ENCODE results near the gene PAEP.
"Not testable (repeated sequence)": the region's sequence is repeated elsewhere in the genome, so short reads cannot be mapped to it uniquely, and the experiment has no call there.

PAEP gene

DNA sequence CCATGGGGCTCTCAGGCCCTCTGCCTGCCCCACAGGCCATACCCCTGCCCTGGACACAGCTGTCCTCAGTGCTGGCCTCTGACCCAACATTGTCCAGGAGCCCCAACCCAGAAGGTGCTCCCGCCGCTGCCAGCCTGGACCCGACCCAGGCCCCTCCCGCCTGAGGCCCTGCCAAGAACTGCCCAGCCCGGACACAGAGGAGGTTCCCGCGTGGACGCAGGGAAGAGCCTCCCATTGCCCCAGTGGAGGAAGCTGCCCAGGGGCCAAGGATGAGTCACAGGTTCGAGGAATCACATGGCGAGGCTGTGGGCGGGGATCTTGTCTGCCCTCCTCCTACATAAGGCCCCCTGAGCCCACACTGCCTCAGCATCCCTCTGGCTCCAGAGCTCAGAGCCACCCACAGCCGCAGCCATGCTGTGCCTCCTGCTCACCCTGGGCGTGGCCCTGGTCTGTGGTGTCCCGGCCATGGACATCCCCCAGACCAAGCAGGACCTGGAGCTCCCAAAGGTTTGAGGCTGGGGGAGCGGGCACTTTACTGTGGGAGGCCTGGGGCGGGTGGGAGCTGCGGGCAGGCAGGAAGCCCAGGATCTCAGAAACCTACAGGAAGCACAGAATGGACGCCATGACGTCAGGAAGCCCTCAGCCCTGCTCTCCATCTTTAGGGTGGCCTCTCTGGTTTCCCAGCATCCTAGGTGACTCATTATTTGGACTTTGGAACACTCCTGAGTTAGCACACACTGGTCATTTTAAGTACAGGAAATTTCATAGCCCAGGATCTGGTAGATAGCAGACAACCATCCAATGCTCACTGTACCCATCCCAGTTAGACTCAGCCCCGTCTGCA lies at the start of gene PAEP:
PAEP (plus strand) TSS at position 366 of the 844 bp plus-strand sequence.
- Histone ChIP-seq H3K27me3 (ENCODE audit: insufficient read depth, insufficient read length) (no peaks in the 10 kb centered on the region), H3K9ac (ENCODE audit: insufficient read length, low read depth) (no peak within 1 kb of the TSS), H3K9me3 (ENCODE audit: insufficient read depth, low read length) (no peaks in the 10 kb centered on the region), H3K36me3 (ENCODE audit: insufficient read depth, insufficient read length, low read length) (no peaks in the 10 kb centered on the region), H3K4me3 (ENCODE audit: insufficient read length, low read depth) (no peak within 1 kb of the TSS), H3K4me1 (ENCODE audit: insufficient read depth, insufficient read length) (peaks cover 10% of the 10 kb centered on the region)
- TF ChIP-seq YY1 (IDR thresholded peaks at IDR 0.05; ENCODE audit: insufficient read depth, insufficient read length) (no peak), ZNF274 (IDR thresholded peaks at IDR 0.05; ENCODE audit: low read depth, low read length) (no peak), SUZ12 (IDR thresholded peaks at IDR 0.05; ENCODE audit: extremely low read depth, insufficient read depth, insufficient read length) (no peak)
- no peak for DNase-seq (ENCODE audit: low read depth, low spot score)

DNA sequence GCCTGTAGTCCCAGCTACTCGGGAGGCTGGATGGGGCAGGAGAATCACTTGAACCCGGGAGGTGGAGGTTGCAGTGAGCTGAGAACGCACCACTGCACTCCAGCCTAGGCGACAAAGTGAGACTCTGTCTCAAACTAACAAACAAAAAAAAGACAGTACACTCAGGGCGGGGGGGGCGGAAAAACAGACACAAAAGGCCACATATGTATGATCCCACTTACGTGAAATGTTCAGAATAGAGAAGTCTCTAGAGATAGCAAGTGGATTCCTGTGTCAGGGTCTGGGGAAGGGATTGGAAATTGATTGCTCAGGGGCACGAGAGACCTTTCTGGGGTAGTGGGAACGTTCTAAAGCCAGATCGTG lies 49.3 kb upstream of the PAEP start:
- no peak for TF ChIP-seq SUZ12 (IDR thresholded peaks at IDR 0.05; ENCODE audit: extremely low read depth, insufficient read depth, insufficient read length)
- TF ChIP-seq ZNF274 (IDR thresholded peaks at IDR 0.05; ENCODE audit: low read depth, low read length): no peak
- TF ChIP-seq YY1 (IDR thresholded peaks at IDR 0.05; ENCODE audit: insufficient read depth, insufficient read length): no peak
- H3K9ac ChIP-seq (ENCODE audit: insufficient read length, low read depth): no peak overlapping the region
- H3K27me3 ChIP-seq (ENCODE audit: insufficient read depth, insufficient read length): no peaks in the 10 kb centered on the region
- H3K4me1 ChIP-seq (ENCODE audit: insufficient read depth, insufficient read length): no peaks in the 10 kb centered on the region
- no peaks in the 10 kb centered on the region for H3K36me3 ChIP-seq (ENCODE audit: insufficient read depth, insufficient read length, low read length)
- no peak for DNase-seq (ENCODE audit: low read depth, low spot score)
- H3K4me3 ChIP-seq (ENCODE audit: insufficient read length, low read depth): no peak overlapping the region
- no peaks in the 10 kb centered on the region for H3K9me3 ChIP-seq (ENCODE audit: insufficient read depth, low read length)

DNA sequence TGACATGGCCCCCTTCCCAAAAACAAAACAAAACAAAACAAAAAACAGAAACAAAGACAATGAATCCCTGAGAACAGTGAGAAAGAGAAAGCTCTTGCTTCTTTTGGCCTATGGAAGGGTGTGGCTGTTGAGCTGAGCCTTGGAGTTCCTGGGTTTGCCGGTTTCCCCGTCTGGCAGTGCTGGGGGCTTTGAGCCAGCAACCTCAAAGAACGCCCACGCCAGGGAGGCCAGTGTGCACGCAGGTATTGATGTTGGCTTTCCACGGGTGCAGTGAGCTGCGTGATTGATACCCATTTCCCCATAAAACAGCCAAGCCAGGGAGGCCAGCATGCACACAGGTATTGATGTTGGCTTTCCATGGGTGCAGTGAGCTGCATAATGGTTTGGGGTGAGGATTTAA lies 48.7 kb upstream of the PAEP start:
- no peak overlapping the region for H3K9ac ChIP-seq (ENCODE audit: insufficient read length, low read depth)
- H3K36me3 ChIP-seq (ENCODE audit: insufficient read depth, insufficient read length, low read length): no peaks in the 10 kb centered on the region
- no peak overlapping the region for H3K4me3 ChIP-seq (ENCODE audit: insufficient read length, low read depth)
- no peaks in the 10 kb centered on the region for H3K4me1 ChIP-seq (ENCODE audit: insufficient read depth, insufficient read length)
- no peak for DNase-seq (ENCODE audit: low read depth, low spot score)
- no peak for TF ChIP-seq ZNF274 (IDR thresholded peaks at IDR 0.05; ENCODE audit: low read depth, low read length)
- no peak for TF ChIP-seq YY1 (IDR thresholded peaks at IDR 0.05; ENCODE audit: insufficient read depth, insufficient read length)
- TF ChIP-seq SUZ12 (IDR thresholded peaks at IDR 0.05; ENCODE audit: extremely low read depth, insufficient read depth, insufficient read length): no peak
- H3K27me3 ChIP-seq (ENCODE audit: insufficient read depth, insufficient read length): no peaks in the 10 kb centered on the region
- no peaks in the 10 kb centered on the region for H3K9me3 ChIP-seq (ENCODE audit: insufficient read depth, low read length)

DNA sequence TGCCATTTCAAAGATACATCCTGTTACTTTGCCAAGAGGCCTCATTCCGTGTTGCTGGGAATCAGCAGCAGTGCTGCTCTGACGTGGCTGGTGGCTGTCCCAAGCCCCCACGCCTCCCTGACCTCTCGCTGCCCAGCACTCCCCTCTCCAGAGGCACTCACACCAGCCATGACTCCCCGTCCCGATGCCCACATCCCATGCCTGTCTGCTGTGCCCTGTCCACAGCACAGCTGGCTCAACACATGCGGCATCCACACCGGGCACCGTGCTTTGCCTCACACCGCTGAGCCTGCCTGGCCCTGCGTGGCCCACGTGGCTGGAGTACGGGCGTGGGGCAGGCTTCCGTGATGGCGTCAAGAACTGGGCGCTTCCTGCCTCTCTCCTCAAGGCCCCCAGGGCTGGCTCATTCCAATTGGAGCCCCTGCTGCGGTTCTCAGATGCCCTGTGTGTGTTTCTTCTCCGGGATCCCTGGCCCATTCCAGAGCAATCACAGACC lies 48.2 kb upstream of the PAEP start:
- no peaks in the 10 kb centered on the region for H3K27me3 ChIP-seq (ENCODE audit: insufficient read depth, insufficient read length)
- H3K36me3 ChIP-seq (ENCODE audit: insufficient read depth, insufficient read length, low read length): no peaks in the 10 kb centered on the region
- no peak overlapping the region for H3K9ac ChIP-seq (ENCODE audit: insufficient read length, low read depth)
- no peaks in the 10 kb centered on the region for H3K4me1 ChIP-seq (ENCODE audit: insufficient read depth, insufficient read length)
- H3K4me3 ChIP-seq (ENCODE audit: insufficient read length, low read depth): no peak overlapping the region
- H3K9me3 ChIP-seq (ENCODE audit: insufficient read depth, low read length): no peaks in the 10 kb centered on the region
- TF ChIP-seq SUZ12 (IDR thresholded peaks at IDR 0.05; ENCODE audit: extremely low read depth, insufficient read depth, insufficient read length): no peak
- no peak for TF ChIP-seq ZNF274 (IDR thresholded peaks at IDR 0.05; ENCODE audit: low read depth, low read length)
- TF ChIP-seq YY1 (IDR thresholded peaks at IDR 0.05; ENCODE audit: insufficient read depth, insufficient read length): no peak
- DNase-seq (ENCODE audit: low read depth, low spot score): no peak

DNA sequence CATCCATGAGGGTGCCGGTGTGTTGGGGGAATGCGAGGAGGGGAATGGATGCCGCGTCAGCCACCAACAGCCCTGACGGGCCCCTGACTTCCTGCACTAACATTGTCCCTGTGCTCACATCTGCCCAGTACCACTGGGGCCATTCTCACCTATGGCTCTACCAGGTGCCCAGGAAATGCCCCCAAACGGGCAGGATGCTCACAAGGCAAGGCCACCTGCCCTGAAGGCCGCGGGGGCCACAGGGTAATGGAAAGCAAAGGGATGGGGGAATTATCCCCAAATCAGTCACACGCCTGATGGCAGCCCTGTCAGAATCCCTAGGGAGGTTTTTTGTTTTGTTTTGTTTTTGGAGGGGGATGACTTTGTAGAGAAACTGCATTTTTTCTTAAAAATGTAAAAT lies 47.6 kb upstream of the PAEP start:
- H3K36me3 ChIP-seq (ENCODE audit: insufficient read depth, insufficient read length, low read length); H3K27me3 ChIP-seq (ENCODE audit: insufficient read depth, insufficient read length); H3K9ac ChIP-seq (ENCODE audit: insufficient read length, low read depth); DNase-seq (ENCODE audit: low read depth, low spot score); H3K9me3 ChIP-seq (ENCODE audit: insufficient read depth, low read length); H3K4me1 ChIP-seq (ENCODE audit: insufficient read depth, insufficient read length); H3K4me3 ChIP-seq (ENCODE audit: insufficient read length, low read depth): not testable (repeated sequence)

DNA sequence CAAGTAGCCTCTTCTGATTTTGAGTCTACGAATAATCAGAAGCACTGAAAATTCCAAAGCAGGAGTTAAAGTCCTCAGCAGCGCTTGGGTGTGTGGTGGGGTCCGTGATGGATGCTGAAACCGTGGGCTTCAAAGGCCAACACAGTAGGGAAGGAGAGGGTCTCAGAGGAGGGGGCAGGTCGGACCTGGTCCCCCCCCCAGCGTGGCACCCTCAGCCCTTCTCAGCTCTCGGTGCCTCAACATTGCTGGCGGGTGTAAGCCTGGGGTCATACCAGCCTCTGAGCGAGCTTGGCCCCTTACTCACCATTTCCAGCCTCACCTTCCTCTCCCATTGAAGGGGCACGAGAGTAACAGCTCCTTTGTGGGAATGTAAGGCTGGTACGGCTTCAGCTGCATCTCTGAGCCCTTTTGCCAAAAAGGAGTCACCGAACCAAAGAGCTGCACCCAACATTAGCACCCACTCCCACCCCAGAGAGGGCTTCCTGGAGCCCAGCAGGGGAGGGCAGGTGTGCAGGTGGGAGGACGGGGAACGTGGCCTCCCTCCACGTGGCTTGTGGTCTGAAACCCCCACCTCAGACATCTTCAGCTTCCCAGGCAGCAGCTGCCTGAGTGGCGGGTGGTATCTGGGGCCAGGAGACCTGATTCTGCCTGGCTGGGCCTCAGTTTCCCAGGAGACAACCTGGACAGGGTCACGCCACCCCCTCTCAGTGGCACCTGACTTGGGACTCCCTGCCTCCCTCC lies 47.0 kb upstream of the PAEP start:
- TF ChIP-seq ZNF274 (IDR thresholded peaks at IDR 0.05; ENCODE audit: low read depth, low read length): no peak
- no peak for TF ChIP-seq YY1 (IDR thresholded peaks at IDR 0.05; ENCODE audit: insufficient read depth, insufficient read length)
- no peak for TF ChIP-seq SUZ12 (IDR thresholded peaks at IDR 0.05; ENCODE audit: extremely low read depth, insufficient read depth, insufficient read length)
- Histone ChIP-seq H3K9ac (ENCODE audit: insufficient read length, low read depth) (no peak overlapping the region), H3K4me1 (ENCODE audit: insufficient read depth, insufficient read length) (no peaks in the 10 kb centered on the region), H3K36me3 (ENCODE audit: insufficient read depth, insufficient read length, low read length) (no peaks in the 10 kb centered on the region), H3K9me3 (ENCODE audit: insufficient read depth, low read length) (no peaks in the 10 kb centered on the region), H3K4me3 (ENCODE audit: insufficient read length, low read depth) (no peak overlapping the region), H3K27me3 (ENCODE audit: insufficient read depth, insufficient read length) (no peaks in the 10 kb centered on the region)
- DNase-seq (ENCODE audit: low read depth, low spot score): no peak
